Renal pelvis (tissue), 4 donors: Measurements from ENCODE around the gene EIF1AD. TPM values are rescaled to one million over a fixed set of nuclear protein-coding genes. Genes with fewer than 3 reads are reported as not detected.

ENCODE experiments used
- DNase-seq: peaks from one replicate; pipeline ENCODE4 v3.0.0-alpha.2; 2013
- polyA plus RNA-seq, 3 donors: library from polyadenylated mRNA; unstranded; fragments of 120-200 nt; gene quantifications; one replicate each; pipeline ENCODE4 v1.2.1, GENCODE V29; 2013; ENCODE audit not compliant: insufficient read length in 3 of 3

EIF1AD gene
- polyA plus RNA-seq, 3 donors: 27.9 to 29.9 (median 28.2) TPM

DNA sequence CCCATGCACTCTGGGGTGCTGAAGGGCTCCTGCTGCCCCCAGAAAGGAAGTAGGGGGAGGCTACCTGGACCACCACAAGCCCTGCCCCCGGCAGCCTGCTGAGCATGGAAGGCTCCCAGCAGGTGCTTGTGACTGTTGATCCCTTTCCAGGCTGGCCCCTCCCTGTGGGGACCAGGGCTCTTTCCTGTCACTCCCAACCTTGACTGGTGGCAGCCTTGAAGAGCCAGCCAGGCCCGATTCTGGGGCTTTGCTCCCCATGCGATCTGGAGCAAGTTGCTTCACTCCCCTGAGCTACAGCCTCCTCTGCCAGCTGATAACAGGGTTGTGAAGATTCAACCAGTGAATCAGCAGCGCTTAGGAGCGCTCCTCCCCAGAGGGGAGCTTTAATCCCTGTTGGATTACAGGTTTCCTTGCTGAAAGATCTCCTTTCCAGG, 5.3 kb upstream of the EIF1AD start:
- no peak for DNase-seq

DNA sequence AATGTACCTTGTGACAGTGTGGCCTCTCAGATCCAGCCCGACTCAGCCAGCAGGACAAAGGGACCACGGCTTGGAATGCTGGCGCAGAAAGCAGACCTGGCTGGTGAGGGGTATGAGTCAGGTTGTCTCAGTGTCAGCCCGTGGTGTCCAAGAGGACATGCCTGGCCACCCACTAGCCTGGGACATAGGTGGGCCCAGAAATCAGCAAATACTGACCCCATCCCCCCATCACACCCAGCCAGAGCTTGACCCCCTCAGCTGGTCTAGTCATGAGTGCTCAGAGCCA, 4.9 kb upstream of the EIF1AD start:
- DNase-seq: no peak

DNA sequence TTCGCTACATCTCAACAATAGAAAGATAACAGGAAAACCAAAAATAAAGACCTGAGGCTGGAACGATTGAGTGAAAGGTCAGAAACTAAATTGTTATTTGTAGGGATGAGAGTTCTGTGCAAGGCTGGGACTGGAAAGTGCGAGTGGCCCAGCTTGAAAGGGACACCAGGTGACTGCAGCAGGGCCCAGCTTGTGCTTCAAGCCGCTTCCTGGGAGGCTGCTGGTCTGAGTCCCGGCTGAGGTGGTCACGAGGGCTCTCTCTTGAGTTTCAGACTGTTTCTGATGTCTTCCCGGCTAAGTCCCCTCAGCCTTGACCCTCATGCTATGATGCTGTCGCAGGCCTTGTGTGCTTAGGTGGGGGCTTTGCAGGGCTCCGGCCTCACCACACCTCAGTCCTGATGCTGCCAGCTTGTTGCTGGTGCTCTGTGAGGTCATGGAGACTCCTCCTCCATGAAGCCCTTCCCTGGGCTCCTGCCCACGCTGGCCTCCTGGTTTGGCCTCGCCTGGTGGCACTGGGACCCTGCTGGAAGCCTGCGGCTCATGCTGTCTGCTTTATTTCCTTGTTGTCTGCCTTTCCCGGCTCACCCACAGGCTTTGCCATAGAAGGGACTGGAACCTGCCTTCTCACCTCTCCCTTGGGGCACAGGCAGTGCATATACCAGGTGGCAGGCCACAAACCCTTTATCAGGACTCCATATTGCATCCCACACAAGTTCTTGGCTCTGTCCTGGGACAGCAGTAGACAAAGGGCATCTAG, 4.4 kb upstream of the EIF1AD start:
- no peak for DNase-seq

DNA sequence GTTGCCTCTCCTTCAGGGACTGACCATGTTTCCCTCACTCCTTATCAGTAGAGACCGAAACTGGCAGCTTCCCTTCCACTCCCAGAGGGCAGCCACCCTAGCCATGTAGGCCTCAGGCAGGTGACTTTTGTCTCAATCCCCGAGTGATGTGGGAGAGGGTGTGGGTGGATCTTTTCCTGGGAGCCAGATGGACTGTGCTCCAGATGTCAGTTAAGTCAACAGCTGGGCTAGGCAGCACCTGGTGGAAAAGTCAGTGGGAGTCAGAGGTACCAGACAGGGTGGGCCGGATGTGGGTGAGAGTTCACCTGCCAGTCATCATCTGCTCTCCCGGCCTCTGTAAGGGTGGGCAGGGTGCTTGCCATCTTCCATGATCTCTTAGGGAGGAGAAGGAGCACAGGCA, 2.2 kb upstream of the EIF1AD start:
- DNase-seq: no peak

DNA sequence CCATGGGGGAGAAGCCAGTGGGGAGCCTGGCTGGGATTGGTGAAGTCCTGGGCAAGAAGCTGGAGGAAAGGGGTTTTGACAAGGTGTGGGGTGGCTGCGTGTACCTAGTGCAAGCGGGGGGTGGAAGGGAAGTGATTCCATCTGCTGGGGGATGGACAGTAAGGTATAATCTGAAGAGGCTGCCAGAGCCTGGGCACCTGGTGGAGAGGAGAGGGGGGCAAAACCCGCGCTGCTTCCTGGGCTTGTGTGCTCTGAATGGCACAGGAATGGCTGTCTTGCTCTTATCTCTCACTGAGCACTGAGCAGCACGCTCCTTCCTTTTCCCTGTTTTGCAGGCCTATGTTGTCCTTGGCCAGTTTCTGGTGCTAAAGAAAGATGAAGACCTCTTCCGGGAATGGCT, 1.3 kb upstream of the EIF1AD start:
- no peak for DNase-seq

DNA sequence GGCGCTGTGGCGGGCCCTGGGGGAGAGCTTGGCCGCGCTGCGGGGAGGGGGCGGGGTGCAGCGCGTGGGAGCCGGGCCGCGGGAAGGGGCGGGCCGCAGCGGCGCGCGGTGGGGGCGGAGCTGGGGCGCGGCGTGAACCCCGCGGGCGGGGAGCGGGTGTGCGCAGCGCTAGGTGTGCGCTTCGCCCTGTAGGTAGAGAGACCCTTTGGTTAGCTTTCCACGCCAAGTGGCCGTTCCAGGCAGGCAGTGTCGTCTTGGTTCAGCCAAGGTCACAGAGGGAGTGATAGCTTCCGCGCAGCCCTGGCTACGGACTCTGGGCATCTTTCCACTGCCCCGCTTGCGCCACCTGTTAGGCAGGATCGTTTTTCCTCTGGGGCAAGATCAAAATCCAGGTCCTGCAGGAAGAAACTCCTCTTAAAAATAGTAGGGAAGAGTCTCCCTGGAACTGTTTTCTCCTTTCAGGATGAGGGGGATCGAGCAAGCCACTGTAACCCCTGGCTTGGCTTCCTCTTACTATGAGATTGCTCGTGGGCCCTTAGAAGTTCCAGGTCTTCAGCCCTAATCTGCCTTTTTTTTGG, 780 bp upstream of the EIF1AD start:
- DNase-seq: peak; percentile 14

DNA sequence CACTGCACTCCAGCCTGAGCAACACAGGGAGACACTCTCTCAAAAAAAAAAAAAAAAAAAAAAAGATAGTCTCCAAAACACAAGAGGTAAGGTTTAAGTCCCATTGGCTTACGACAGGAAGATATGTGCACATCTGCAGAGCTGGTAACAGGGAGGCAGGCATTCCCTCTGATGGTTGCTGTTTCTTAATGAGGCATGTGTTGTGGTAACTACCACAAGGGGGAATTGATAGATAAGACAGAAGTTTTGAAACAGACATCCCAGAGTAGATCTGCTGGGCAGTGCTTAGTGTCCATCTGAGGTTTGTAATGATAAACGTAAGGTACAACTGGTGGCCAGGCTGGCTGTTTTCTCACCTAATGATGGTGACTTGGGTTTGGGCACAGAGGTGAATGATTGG, 4.7 kb downstream of the EIF1AD start:
- no peak for DNase-seq

DNA sequence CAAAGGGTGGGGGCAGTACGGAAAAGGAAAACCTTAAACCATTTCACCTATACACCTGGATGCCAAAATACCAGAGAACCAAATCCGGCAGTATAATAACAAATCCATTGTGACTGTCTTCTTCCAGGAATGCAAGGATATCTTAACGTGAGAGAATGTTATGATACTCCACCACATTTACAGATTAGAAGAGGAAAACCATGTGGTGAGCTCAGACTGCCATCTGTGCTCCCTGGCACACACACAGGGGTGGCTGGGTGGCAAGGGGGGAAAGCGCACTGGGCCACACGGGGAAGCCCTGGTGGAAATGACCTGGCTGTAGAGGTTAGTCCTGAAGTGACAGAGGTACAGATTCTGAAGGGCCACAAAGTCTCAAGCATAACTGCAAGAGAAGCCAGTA, 9.9 kb downstream of the EIF1AD start:
- no peak for DNase-seq

DNA sequence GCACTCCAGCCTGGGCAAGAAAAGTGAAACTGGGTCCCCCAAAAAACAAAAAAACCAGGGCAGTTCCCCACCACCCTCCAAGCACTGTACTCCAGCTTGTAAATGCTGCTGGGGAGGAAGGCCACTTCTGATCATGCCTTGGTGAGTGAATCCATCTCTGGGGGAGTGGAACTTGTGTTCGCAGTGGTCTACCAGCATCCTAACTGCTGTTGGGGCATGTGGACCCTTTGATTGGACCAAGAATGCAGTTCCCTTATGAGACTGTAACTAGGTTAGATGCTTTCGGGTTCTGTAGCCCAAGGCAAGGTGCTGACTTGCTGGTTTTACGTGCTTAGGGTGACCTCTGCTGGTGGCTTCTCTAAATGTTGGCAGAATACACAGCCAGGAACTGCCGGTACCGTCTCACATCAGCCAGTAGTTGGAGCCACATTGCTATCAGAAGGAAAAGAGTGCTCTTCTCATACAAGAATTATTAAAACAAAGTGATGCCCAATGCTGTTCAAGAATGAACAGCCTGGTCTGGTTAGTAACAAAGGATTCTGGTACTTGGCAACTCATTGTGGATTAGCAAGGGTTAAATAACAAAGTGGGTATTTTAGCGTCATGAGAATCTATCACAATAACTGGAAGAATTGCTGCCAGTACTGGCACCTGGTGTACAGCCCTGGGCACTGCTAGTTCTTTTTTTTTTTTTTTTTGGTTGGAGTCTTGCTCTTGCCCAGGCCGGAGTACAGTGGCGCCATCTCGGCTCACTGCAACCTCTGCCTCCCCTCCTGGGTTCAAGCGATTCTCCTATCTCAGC, 13.0 kb downstream of the EIF1AD start:
- DNase-seq: peak; percentile 96

DNA sequence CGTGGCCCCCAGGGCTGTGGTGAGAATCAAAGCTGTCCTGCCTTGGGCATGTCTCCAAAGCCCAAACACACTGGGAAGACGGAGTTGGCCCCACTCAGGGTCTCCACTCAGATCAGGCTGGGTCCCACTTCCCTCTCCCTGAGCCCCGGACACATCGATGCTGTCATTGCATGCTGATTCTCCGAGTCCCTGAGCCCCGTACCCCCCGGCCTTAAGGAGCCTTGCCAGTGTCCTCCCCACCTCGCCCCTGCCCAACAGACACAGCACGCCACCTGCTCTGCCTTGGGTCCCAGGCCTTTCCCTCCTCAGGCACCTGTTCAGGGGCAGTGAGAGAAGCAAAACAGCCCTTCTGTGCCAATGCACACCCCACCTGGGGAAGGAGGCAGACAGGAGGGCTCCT, 14.6 kb downstream of the EIF1AD start:
- DNase-seq: no peak

DNA sequence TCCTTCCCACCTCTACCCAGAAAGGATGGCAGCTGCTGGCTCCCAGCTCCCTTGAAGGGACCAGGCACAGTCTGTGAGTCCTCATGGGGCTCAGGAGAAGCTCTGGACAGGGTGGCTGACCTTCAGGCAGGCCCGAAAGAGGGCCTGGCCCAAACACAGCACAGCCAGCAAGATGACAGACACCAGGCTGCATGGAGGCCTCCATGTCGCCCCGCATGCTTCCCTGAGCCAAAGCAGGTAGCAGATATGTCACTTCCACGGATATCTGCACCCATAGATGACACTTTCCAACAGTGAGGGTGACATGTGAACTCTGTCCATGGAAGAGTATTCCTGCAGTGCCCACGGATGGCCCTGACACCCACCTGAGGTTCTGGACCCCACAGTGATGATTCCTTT, 18.4 kb downstream of the EIF1AD start:
- no peak for DNase-seq

DNA sequence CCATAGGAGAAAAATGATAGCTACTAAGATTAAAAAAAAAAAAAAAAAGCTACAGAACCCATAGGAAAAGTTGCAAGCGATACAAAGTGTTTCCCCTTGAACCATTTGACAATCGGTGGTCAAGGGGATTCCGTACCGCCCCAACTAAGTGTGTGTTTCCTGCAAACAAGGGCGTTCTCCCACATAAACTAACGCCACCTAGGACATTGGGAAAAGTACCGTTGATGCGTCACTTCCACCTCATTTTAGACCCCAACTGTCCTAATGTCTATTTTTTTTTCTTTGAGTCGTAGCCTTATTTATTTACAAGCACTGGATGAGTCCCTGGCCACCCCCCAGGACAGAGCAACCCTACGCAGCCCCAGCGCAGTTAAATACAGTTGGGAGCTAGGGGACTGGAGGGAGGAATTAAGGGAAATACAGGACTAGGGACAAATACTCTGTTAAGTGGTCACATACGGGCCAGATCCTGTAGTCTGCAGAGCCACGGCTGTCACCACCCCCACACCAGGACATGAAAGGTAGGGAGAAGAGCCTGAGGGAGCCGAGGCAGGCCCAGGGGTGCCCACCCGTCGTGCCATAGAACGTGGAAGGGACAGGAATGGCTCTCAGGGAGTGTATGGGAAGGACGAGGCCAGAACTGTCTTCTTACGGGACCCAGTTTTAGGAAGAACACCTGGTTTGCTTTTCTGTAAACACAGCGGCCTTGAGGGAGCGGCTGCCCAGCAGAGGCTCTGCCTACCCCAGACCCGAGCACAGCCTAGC, 19.0 kb downstream of the EIF1AD start:
- DNase-seq: no peak

DNA sequence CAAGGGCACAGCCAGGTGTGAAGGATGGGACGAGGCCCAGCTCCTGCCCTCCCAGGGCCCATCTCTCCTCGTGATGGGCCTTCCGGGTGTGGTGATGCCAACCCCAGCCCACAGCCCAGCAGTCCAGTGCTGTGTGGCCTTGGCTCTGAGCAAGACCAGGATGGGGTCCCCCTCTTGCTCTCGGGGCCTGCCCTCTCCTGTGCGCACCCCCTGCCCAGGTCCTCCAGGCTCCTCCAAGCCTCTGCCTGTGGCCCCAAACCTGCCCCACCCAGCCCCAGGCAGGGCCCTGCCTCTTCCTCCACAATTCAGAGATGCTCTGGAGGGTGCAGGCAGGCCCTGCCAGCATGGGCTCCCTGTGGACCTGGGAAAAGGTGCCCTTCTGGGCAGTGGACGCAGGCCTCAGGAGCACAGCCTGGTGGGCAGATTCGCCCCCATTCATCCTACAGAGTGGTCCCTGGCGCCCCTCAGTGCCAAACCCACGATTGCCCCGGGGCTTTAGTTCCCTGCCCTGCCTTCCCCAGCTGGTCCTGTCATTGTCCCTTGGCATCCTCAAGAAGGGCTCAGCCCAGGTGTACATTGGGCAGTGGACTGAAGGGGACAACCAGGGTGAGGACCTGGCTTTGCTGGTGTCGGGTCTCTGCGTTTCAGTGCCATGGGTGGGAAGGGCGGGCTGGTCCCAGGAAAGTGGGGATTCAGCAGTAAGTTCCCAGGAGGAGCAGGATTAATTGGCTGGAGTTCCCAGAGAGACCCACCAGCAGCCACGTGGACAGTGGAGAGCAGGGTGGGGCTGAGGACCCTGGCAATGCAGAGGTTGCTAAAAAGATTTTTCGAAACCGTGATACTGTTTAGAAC, 19.8 kb downstream of the EIF1AD start:
- no peak for DNase-seq

DNA sequence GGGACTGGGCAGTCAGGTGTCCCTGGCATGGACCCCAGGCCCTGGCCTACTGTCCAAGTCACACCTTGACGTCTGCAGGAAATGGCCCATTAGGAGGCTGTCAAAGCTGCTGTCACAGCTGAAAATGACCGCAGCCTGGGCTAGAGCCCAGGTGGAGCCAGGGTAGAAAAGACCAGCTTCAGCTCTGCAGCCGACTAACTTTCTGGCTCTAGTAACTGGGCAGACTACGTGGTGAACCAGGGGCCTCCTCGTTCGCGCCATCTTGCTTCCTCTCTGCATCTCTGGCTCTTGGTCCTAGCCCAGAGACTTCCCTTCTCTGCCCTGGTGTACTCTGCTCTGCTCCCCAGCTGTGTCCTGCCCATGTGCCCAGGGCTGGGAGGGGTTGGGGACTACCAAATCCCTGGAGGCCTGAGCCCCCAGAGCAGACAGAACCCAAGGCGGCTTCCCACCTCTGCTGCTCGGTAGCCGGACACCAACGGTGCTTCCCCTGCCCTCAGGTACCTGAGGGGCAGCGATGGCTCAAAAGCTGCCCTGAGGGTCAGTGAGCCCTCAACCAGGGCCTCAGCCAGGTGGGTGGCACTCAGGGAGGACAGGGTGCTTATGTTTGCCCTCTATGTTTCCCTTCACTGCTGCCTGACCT, 20.7 kb downstream of the EIF1AD start:
- DNase-seq: no peak

DNA sequence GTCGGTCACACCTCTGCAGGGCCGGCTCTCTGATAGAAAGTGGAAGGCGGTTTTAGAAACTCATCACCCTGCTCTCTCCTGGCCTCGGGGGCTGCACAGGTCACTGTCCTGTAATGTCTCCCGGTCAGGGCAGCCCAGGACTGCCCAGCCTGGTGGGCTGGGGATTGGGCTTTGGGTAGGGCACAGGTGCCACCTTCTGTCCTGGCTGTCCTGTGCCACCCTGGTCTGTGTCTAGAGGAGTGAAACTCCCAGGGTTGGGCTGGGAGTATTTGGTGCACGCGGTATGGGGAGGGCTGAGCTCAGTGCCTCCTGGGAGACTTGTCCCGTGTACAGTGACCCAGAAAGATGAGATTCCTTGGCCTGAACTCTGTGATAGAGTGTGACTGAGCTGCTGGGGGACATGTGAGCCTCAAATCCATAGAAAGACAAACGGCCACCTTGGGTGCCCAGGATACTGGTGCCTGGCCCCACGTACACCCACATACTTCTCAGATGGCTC, 22.6 kb downstream of the EIF1AD start:
- DNase-seq: no peak

DNA sequence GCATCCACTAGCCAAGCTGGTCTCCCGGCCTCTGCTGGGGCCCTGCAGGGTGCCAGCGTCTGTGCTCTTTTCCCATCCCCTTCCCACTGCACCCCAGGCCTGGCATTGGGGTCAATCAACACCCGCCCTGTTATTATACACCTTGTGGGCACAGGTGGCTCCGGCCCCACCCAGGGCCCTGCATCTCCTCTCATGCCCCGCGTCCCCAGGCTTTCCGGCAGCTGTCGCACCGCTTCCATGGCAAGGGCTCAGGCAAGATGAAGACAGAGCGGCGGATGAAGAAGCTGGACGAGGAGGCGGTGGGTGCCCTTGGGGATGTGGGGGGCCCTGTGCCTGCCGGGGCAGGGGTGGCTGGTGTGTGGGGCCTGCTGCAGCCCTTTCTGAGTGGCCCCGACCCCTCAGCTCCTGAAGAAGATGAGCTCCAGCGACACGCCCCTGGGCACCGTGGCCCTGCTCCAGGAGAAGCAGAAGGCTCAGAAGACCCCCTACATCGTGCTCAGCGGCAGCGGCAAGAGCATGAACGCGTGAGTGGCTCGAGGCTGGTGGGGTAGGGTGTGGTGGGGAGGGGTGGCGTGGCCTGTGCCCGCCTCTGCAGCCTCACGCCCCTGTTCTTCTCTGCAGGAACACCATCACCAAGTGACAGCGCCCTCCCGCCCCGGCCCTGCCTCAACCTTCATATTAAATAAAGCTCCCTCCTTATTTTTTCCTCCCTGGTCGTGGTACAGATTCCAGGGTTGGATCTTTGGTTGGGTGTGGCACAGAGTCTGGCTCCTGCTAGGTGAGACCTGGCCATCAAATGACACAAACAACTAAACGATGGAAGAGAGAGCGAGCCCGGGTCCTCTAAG, 23.3 kb downstream of the EIF1AD start:
- no peak for DNase-seq

DNA sequence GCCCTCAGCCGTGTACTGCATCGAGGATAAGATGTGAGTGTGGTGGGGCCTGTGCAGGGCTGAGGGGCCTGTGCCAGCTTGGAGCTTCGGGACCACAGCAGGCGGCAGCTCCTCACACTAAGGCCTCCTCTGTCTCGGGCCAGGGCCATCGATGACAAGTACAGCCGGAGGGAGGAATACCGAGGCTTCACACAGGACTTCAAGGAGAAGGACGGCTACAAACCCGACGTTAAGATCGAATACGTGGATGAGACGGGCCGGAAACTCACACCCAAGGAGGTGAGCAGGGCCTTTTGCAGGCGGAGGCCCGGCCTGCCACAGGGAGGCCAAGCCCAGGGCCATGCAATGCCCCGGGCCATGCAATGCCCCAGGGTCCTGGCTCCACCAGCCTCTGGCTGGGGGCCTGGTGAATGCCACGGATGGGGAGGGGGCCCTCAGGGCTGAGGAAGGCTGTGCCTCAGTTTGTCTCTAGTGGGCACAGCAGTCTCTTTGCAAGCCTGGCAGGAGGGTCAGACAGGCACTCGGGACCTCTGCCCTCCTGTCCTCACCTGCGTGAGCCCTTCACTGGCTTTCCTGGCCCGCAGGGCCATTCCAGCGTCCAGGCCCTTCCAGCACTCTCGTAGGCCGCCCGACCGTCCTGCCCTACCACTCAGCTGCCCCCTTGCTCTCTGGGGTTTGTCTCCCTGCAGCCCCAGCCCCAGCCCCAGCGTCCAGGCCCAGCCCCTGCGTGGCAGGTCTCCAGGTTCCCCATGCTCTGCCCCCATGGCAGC, 24.2 kb downstream of the EIF1AD start:
- DNase-seq: no peak

DNA sequence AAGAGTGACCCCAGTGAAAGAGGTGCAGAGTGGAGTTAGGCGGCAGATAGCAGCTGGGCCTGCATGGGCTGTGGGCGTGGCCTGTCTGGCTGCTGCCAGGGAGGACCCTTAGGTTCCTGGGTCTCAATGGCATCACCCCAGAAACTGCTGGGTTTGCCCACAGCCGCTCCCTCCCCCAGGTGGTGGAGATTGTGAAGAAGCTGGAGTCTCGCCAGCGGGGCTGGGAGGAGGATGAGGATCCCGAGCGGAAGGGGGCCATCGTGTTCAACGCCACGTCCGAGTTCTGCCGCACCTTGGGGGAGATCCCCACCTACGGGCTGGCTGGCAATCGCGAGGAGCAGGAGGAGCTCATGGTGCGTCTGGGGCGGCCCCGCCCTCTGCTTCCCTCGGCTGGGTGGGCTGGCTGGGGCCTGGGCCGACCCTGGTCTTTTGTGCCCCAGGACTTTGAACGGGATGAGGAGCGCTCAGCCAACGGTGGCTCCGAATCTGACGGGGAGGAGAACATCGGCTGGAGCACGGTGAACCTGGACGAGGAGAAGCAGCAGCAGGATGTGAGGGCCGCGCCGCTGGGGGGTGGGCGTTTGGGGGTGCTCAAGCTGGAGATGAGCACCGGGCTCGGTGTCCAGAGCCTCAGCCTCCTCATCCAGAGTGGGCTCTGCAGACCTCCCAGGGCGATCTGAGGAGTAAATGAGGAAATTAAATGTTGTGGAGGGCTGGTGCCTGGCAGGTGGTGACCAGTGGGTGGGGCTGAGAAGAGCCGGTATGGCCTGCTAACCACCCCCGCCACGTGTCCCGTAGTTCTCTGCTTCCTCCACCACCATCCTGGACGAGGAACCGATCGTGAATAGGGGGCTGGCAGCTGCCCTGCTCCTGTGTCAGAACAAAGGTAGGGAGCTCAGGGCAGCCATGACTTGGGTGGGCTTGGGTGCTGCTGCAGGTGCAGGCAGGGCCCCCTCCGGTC, 25.5 kb downstream of the EIF1AD start:
- no peak for DNase-seq
